Astrocyte (in vitro differentiated cells and primary cell): ENCODE measurements around the gene ARHGAP26. TPM values are rescaled to one million over a fixed set of nuclear protein-coding genes. Genes with fewer than 3 reads are reported as not detected.
A peak's percentile ranks its signal among the peaks of the same experiment; 100 is the strongest.

Experiments
- DNase-seq: peaks from one replicate; pipeline ENCODE4 v3.0.0-alpha.2; 2010; ENCODE audit warnings: low read depth
- FAIRE-seq: peaks from 2 replicates; lab custom pipeline; 2011; peaks lifted over from hg19 to GRCh38; lab: Jason Lieb, UNC
- H2AFZ ChIP-seq: 2 replicates; pipeline ENCODE4 v1.6.0; 2012; ENCODE audit warnings: low read depth, low read length, inconsistent platforms
- H3K27ac ChIP-seq: 2 replicates; pipeline ENCODE4 v1.5.1; 2011; ENCODE audit warnings: low read depth, low read length, inconsistent platforms
- H3K27me3 ChIP-seq: 2 replicates; pipeline ENCODE4 v1.6.0; 2011; ENCODE audit warnings: low read length, inconsistent platforms; ENCODE audit not compliant: insufficient read depth
- H3K36me3 ChIP-seq: 2 replicates; pipeline ENCODE4 v1.5.1; 2011; ENCODE audit warnings: low read length, inconsistent platforms; ENCODE audit not compliant: insufficient read depth
- H3K4me1 ChIP-seq: 2 replicates; pipeline ENCODE4 v1.5.1; 2011; ENCODE audit warnings: low read length, inconsistent platforms; ENCODE audit not compliant: insufficient read depth
- H3K4me2 ChIP-seq: 2 replicates; pipeline ENCODE4 v1.6.0; 2012; ENCODE audit warnings: low read length, inconsistent platforms
- H3K4me3 ChIP-seq: 2 replicates; pipeline ENCODE4 v1.5.1; 2011; ENCODE audit warnings: low read depth, mild to moderate bottlenecking, low read length, inconsistent platforms; ENCODE audit not compliant: insufficient read depth
- H3K79me2 ChIP-seq: 2 replicates; pipeline ENCODE4 v1.6.0; 2012; ENCODE audit warnings: mild to moderate bottlenecking, low read length, inconsistent platforms; ENCODE audit not compliant: insufficient read depth
- H3K9ac ChIP-seq: 2 replicates; pipeline ENCODE4 v1.6.0; 2012; ENCODE audit warnings: mild to moderate bottlenecking, low read length, inconsistent platforms
- H3K9me3 ChIP-seq: 2 replicates; pipeline ENCODE4 v1.5.1; 2012; ENCODE audit warnings: low read depth, mild to moderate bottlenecking, low read length, inconsistent platforms; ENCODE audit not compliant: insufficient read depth
- H4K20me1 ChIP-seq: 2 replicates; pipeline ENCODE4 v1.6.0; 2012; ENCODE audit warnings: low read length, inconsistent platforms; ENCODE audit not compliant: insufficient read depth
- H3K27ac Mint-ChIP-seq: one replicate; pipeline ENCODE4 v1.8.0; 2021; ENCODE audit warnings: mild to moderate bottlenecking, mixed read lengths; ENCODE audit not compliant: unreplicated experiment
- H3K27me3 Mint-ChIP-seq: one replicate; pipeline ENCODE4 v1.8.0; 2021; ENCODE audit warnings: low read depth, mixed read lengths; ENCODE audit not compliant: unreplicated experiment
- H3K36me3 Mint-ChIP-seq: one replicate; pipeline ENCODE4 v1.8.0; 2021; ENCODE audit warnings: low read depth, mixed read lengths; ENCODE audit not compliant: unreplicated experiment
- H3K4me1 Mint-ChIP-seq: one replicate; pipeline ENCODE4 v1.8.0; 2021; ENCODE audit warnings: low read depth, mixed read lengths; ENCODE audit not compliant: unreplicated experiment
- H3K4me3 Mint-ChIP-seq: one replicate; pipeline ENCODE4 v1.8.0; 2021; ENCODE audit warnings: mild to moderate bottlenecking, moderate library complexity, mixed read lengths; ENCODE audit not compliant: unreplicated experiment
- H3K9me3 Mint-ChIP-seq: one replicate; pipeline ENCODE4 v1.8.0; 2021; ENCODE audit warnings: mild to moderate bottlenecking, mixed read lengths; ENCODE audit not compliant: unreplicated experiment
- EZH2 ChIP-seq: IDR thresholded peaks from 2 replicates; pipeline ENCODE4 v1.6.1; 2012; ENCODE audit warnings: mild to moderate bottlenecking, low read length, inconsistent platforms; ENCODE audit not compliant: insufficient read depth
- total RNA-seq: library from RNA; stranded (reverse); gene quantifications from 2 replicates; pipeline ENCODE4 v1.2.1, GENCODE V29; 2021
- TF ChIP-seq, protein P1 (sequence below): IDR thresholded peaks from 2 replicates; pipeline ENCODE4 v1.5.1; 2011; ENCODE audit warnings: low read depth, mild to moderate bottlenecking, inconsistent platforms, low read length, moderate library complexity; ENCODE audit not compliant: insufficient read depth

ARHGAP26 gene
- total RNA-seq, 1 donor from 2014 or later: 5.6 TPM

DNA sequence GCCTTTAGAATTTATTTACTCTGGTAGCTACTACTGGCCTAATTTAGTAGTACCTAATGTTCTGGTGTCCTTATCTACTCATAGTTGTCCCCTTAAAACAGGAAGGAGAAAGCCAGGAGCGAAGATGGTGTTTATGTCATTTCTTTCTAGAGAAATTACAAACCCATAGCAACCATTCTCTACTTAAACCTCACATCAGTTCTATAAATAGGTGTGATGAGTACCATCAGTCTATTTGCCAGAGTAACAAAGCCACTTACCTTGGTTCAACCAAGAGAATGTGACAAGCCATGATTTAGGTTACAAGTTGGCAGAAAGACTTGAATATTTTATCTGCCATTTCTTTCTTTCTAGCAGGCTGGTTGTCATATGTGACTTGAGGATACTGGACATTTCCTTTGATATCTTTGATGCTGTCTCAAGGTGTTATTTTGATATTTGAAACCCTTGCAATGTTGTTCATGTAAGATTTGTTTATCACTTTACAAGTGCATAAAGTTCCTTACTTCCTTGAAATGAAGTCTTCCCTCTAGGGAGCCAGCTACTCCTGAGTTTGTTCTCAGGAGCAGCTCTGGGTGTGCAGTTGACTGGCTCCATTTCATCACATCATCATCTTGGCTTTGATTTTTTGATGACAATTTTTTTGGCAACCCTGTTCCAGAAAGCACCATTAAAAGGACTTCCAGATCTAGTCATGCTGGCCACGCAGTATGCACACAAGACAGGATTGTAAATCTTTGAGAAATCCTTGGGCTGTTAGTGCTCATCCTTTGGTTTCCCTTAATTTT is 286.8 kb downstream of the ARHGAP26 start:
- Histone ChIP-seq H4K20me1 (no peaks in the 10 kb centered on the region), H3K4me3 (no peak overlapping the region), H3K27ac (no peak overlapping the region), H3K27me3 (no peaks in the 10 kb centered on the region), H2AFZ (no peak overlapping the region), H3K9me3 (no peaks in the 10 kb centered on the region), H3K79me2 (no peaks in the 10 kb centered on the region), H3K9ac (no peak overlapping the region), H3K4me1 (peaks cover 33% of the 10 kb centered on the region), H3K36me3 (no peaks in the 10 kb centered on the region), H3K4me2 (no peak overlapping the region)
- H3K4me3 Mint-ChIP-seq: no peak overlapping the region
- DNase-seq (no peak), FAIRE-seq (peak; percentile 41)
- no peaks in the 10 kb centered on the region for H3K27me3 Mint-ChIP-seq
- H3K27ac Mint-ChIP-seq: no peak overlapping the region
- no peaks in the 10 kb centered on the region for H3K9me3 Mint-ChIP-seq
- TF ChIP-seq, protein P1, sequence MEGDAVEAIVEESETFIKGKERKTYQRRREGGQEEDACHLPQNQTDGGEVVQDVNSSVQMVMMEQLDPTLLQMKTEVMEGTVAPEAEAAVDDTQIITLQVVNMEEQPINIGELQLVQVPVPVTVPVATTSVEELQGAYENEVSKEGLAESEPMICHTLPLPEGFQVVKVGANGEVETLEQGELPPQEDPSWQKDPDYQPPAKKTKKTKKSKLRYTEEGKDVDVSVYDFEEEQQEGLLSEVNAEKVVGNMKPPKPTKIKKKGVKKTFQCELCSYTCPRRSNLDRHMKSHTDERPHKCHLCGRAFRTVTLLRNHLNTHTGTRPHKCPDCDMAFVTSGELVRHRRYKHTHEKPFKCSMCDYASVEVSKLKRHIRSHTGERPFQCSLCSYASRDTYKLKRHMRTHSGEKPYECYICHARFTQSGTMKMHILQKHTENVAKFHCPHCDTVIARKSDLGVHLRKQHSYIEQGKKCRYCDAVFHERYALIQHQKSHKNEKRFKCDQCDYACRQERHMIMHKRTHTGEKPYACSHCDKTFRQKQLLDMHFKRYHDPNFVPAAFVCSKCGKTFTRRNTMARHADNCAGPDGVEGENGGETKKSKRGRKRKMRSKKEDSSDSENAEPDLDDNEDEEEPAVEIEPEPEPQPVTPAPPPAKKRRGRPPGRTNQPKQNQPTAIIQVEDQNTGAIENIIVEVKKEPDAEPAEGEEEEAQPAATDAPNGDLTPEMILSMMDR: no peak
- H3K36me3 Mint-ChIP-seq: no peaks in the 10 kb centered on the region
- peaks cover 51% of the 10 kb centered on the region for H3K4me1 Mint-ChIP-seq

DNA sequence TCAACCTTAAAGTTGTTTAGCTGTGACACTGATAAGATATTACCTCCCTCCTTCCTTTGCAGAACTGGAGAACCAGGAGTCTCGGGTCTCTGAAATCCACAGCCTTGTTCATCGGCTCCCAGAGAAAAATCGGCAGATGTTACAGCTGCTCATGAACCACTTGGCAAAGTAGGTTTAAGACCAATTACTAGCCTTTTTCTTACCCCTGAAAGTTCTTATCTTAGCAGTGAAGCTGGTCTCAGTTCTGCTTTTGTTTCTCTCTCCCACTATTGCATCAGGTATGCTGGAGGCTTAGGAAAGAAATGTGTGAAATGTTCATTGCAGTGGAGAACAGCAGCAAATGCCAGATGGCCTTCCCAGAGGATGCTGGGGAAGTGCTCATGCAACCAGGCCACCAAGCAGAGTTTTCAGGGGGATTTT is 287.4 kb downstream of the ARHGAP26 start:
- H3K9ac ChIP-seq: no peak overlapping the region
- no peaks in the 10 kb centered on the region for H3K27me3 ChIP-seq
- H3K4me3 ChIP-seq: no peak overlapping the region
- H3K4me1 ChIP-seq: peaks cover 33% of the 10 kb centered on the region
- no peaks in the 10 kb centered on the region for H3K36me3 ChIP-seq
- TF ChIP-seq, protein P1: no peak
- TF ChIP-seq EZH2: no peak
- H3K4me2 ChIP-seq: no peak overlapping the region
- Mint-ChIP-seq H3K27me3 (no peaks in the 10 kb centered on the region), H3K4me1 (peaks cover 51% of the 10 kb centered on the region), H3K4me3 (no peak overlapping the region), H3K9me3 (no peaks in the 10 kb centered on the region), H3K36me3 (no peaks in the 10 kb centered on the region), H3K27ac (no peak overlapping the region)
- no peaks in the 10 kb centered on the region for H3K79me2 ChIP-seq
- no peaks in the 10 kb centered on the region for H4K20me1 ChIP-seq
- DNase-seq (no peak), FAIRE-seq (peak; percentile 5)
- no peak overlapping the region for H2AFZ ChIP-seq
- H3K27ac ChIP-seq: no peak overlapping the region
- no peaks in the 10 kb centered on the region for H3K9me3 ChIP-seq

DNA sequence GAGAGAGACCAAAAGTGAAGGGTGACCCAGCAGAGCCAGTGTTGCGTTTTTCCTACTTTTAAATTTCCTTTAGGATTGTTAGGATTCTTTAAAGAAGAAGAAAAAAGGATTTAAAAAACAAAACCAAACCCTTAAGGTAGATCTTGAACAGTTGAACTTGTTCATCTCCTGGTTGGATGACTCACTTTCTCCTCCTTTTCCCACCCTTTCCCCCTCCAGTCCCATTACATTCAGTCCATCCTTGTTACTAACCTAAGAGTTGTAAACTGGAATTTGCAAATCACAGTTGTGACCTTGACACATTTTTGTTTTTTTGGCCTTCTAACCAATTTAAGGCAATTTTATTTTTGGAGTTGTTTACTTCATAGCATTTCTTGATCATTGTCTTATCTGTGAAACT is 289.2 kb downstream of the ARHGAP26 start:
- Histone ChIP-seq H3K9me3 (no peaks in the 10 kb centered on the region), H3K79me2 (no peaks in the 10 kb centered on the region), H3K4me3 (no peak overlapping the region), H3K9ac (no peak overlapping the region), H3K36me3 (no peaks in the 10 kb centered on the region), H3K4me1 (peaks cover 30% of the 10 kb centered on the region), H2AFZ (no peak overlapping the region), H3K4me2 (no peak overlapping the region), H3K27me3 (no peaks in the 10 kb centered on the region), H3K27ac (no peak overlapping the region), H4K20me1 (no peaks in the 10 kb centered on the region)
- FAIRE-seq (no peak), DNase-seq (no peak)
- no peaks in the 10 kb centered on the region for H3K9me3 Mint-ChIP-seq
- no peak for TF ChIP-seq EZH2
- TF ChIP-seq, protein P1: no peak
- peaks cover under 1% of the 10 kb centered on the region for H3K36me3 Mint-ChIP-seq
- H3K27me3 Mint-ChIP-seq: no peaks in the 10 kb centered on the region
- no peak overlapping the region for H3K27ac Mint-ChIP-seq
- peaks cover 58% of the 10 kb centered on the region for H3K4me1 Mint-ChIP-seq
- H3K4me3 Mint-ChIP-seq: no peak overlapping the region
